Parathyroid adenoma (tissue), 2 donors: ENCODE measurements around the gene PSMD13.

Experiments
- H2AFZ ChIP-seq: fragments of 300-600 bp; sonication (generic); one replicate; pipeline ENCODE4 v1.7.0; 2017; ENCODE audit warnings: antibody characterized with exemption, mild to moderate bottlenecking
- H3K27ac ChIP-seq: fragments of 300-600 bp; sonication (generic); one replicate; pipeline ENCODE4 v1.7.0; 2017
- H3K27me3 ChIP-seq: fragments of 300-600 bp; sonication (generic); one replicate; pipeline ENCODE4 v1.7.0; 2017; ENCODE audit warnings: low read length; ENCODE audit not compliant: control insufficient read depth, insufficient read depth
- H3K36me3 ChIP-seq: fragments of 300-600 bp; sonication (generic); one replicate; pipeline ENCODE4 v1.7.0; 2017; ENCODE audit warnings: low read length; ENCODE audit not compliant: control insufficient read depth, insufficient read depth
- H3K4me1 ChIP-seq: fragments of 300-600 bp; sonication (generic); one replicate; pipeline ENCODE4 v1.7.0; 2017; ENCODE audit warnings: control low read depth
- H3K4me2 ChIP-seq: fragments of 300-600 bp; sonication (generic); one replicate; pipeline ENCODE4 v1.7.0; 2017; ENCODE audit warnings: low read length
- H3K4me3 ChIP-seq: fragments of 300-600 bp; sonication (generic); one replicate; pipeline ENCODE4 v1.7.0; 2017; ENCODE audit warnings: low read depth, low read length
- H3K79me2 ChIP-seq: fragments of 300-600 bp; sonication (generic); one replicate; pipeline ENCODE4 v1.7.0; 2017; ENCODE audit warnings: control low read depth
- H3K9ac ChIP-seq: fragments of 300-600 bp; sonication (generic); one replicate; pipeline ENCODE4 v1.7.0; 2017; ENCODE audit warnings: mild to moderate bottlenecking
- H3K9me3 ChIP-seq: fragments of 300-600 bp; sonication (generic); one replicate; pipeline ENCODE4 v1.7.0; 2017; ENCODE audit warnings: low read length; ENCODE audit not compliant: control insufficient read depth
- CTCF ChIP-seq: fragments of 300-600 bp; sonication (generic); IDR thresholded peaks from one replicate; pipeline ENCODE4 v1.7.0; 2017; ENCODE audit warnings: antibody characterized with exemption, mild to moderate bottlenecking
- donor health status: primary hyperparathyroidism.

PSMD13 gene

GRCh38 chr11:290621-291231, 54.0 kb downstream of the PSMD13 start:
- Histone ChIP-seq H3K4me1 (no peaks in the 10 kb centered on the region), H3K9me3 (no peaks in the 10 kb centered on the region), H3K79me2 (no peaks in the 10 kb centered on the region), H3K36me3 (no peaks in the 10 kb centered on the region), H2AFZ (no peak overlapping the region), H3K4me3 (no peak overlapping the region), H3K4me2 (no peak overlapping the region), H3K27ac (no peak overlapping the region), H3K9ac (no peak overlapping the region), H3K27me3 (no peaks in the 10 kb centered on the region)
- no peak for TF ChIP-seq CTCF

- H3K9ac ChIP-seq: no peak overlapping the region
- H3K27ac ChIP-seq: no peak overlapping the region
- H3K4me1 ChIP-seq: no peaks in the 10 kb centered on the region
- no peaks in the 10 kb centered on the region for H3K79me2 ChIP-seq
- no peaks in the 10 kb centered on the region for H3K36me3 ChIP-seq
- H3K27me3 ChIP-seq: no peaks in the 10 kb centered on the region
- no peaks in the 10 kb centered on the region for H3K9me3 ChIP-seq
- TF ChIP-seq CTCF: no peak
- H3K4me3 ChIP-seq: no peak overlapping the region
- no peak overlapping the region for H3K4me2 ChIP-seq
- no peak overlapping the region for H2AFZ ChIP-seq
Observed at GRCh38 chr11:291281-292210, 54.8 kb downstream of the PSMD13 start.

- H3K79me2 ChIP-seq: no peaks in the 10 kb centered on the region
- H3K9me3 ChIP-seq: no peaks in the 10 kb centered on the region
- H3K36me3 ChIP-seq: no peaks in the 10 kb centered on the region
- H2AFZ ChIP-seq: no peak overlapping the region
- H3K4me2 ChIP-seq: no peak overlapping the region
- H3K4me3 ChIP-seq: no peak overlapping the region
- no peaks in the 10 kb centered on the region for H3K27me3 ChIP-seq
- no peak overlapping the region for H3K27ac ChIP-seq
- H3K9ac ChIP-seq: no peak overlapping the region
- no peaks in the 10 kb centered on the region for H3K4me1 ChIP-seq
- no peak for TF ChIP-seq CTCF
Observed at GRCh38 chr11:292211-293121, 55.7 kb downstream of the PSMD13 start.

GRCh38 chr11:293271-293851, 56.6 kb downstream of the PSMD13 start:
- Histone ChIP-seq H3K9ac (no peak overlapping the region), H3K4me3 (no peak overlapping the region), H3K36me3 (no peaks in the 10 kb centered on the region), H3K9me3 (no peaks in the 10 kb centered on the region), H2AFZ (no peak overlapping the region), H3K27ac (no peak overlapping the region), H3K79me2 (no peaks in the 10 kb centered on the region), H3K27me3 (no peaks in the 10 kb centered on the region), H3K4me1 (no peaks in the 10 kb centered on the region), H3K4me2 (no peak overlapping the region)
- no peak for TF ChIP-seq CTCF
